ENCODE measurements around the gene CENPK.
"Not testable (repeated sequence)": the region's sequence is repeated elsewhere in the genome, so short reads cannot be mapped to it uniquely, and the experiment has no call there.

CENPK gene

GRCh38 chr5:65506961-65507360, 56.0 kb downstream of the CENPK start:
- DNase-seq = peak; percentile 78

GRCh38 chr5:65489119-65489518, 73.8 kb downstream of the CENPK start:
- no peak for DNase-seq

GRCh38 chr5:65488038-65488687, 74.8 kb downstream of the CENPK start:
- DNase-seq = not testable (repeated sequence)

- not testable (repeated sequence) for DNase-seq
These were observed 76.2 kb downstream of the CENPK start for GRCh38 chr5:65486803-65487202.

GRCh38 chr5:65485405-65485804, 77.6 kb downstream of the CENPK start:
- DNase-seq = no peak

- DNase-seq = peak; percentile 74
These were observed 79.2 kb downstream of the CENPK start for GRCh38 chr5:65483546-65484346.

GRCh38 chr5:65482736-65483545, 80.0 kb downstream of the CENPK start:
- DNase-seq = peak; percentile 67

GRCh38 chr5:65482296-65482735, 80.7 kb downstream of the CENPK start:
- DNase-seq = peak; percentile 67

GRCh38 chr5:65481635-65482295, 81.2 kb downstream of the CENPK start, which contains the start of gene ADAMTS6:
Gene ADAMTS6, minus strand, starts transcription at chr5:65481920. Its CDS starts 8,247 bp downstream, at chr5:65473673.
- DNase-seq = peak; percentile 99

GRCh38 chr5:65481171-65481581, 81.8 kb downstream of the CENPK start:
- DNase-seq = no peak

GRCh38 chr5:65480306-65480865, 82.6 kb downstream of the CENPK start:
- DNase-seq = peak; percentile 93

- DNase-seq = no peak
These were observed 83.4 kb downstream of the CENPK start for GRCh38 chr5:65479527-65479926.

- DNase-seq = no peak
These were observed 84.6 kb downstream of the CENPK start for GRCh38 chr5:65478336-65478735.

- DNase-seq = no peak
These were observed 87.1 kb downstream of the CENPK start for GRCh38 chr5:65475895-65476294.

GRCh38 chr5:65475336-65475735, 87.6 kb downstream of the CENPK start:
- no peak for DNase-seq

- no peak for DNase-seq
These were observed 88.7 kb downstream of the CENPK start for GRCh38 chr5:65474130-65474711.

- peak; percentile 44 for DNase-seq
These were observed 94.3 kb downstream of the CENPK start for GRCh38 chr5:65468633-65469032.
